PC-9 (cell line): Measurements from ENCODE around the gene CARMIL1.

Experiments
- EZH2 ChIP-seq: fragments of 200-600 bp; sonication (generic); IDR thresholded peaks from 2 replicates; pipeline ENCODE4 v1.8.0; 2017; ENCODE audit warnings: antibody characterized with exemption, low read depth
- TF ChIP-seq, protein P1 (sequence below): fragments of 200-600 bp; sonication (generic); conservative IDR thresholded peaks from 2 replicates; pipeline ENCODE4 v1.6.1; 2017; ENCODE audit warnings: mixed run types, antibody characterized with exemption, mild to moderate bottlenecking, moderate library complexity

- TF ChIP-seq, protein P1, sequence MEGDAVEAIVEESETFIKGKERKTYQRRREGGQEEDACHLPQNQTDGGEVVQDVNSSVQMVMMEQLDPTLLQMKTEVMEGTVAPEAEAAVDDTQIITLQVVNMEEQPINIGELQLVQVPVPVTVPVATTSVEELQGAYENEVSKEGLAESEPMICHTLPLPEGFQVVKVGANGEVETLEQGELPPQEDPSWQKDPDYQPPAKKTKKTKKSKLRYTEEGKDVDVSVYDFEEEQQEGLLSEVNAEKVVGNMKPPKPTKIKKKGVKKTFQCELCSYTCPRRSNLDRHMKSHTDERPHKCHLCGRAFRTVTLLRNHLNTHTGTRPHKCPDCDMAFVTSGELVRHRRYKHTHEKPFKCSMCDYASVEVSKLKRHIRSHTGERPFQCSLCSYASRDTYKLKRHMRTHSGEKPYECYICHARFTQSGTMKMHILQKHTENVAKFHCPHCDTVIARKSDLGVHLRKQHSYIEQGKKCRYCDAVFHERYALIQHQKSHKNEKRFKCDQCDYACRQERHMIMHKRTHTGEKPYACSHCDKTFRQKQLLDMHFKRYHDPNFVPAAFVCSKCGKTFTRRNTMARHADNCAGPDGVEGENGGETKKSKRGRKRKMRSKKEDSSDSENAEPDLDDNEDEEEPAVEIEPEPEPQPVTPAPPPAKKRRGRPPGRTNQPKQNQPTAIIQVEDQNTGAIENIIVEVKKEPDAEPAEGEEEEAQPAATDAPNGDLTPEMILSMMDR: no peak
- no peak for TF ChIP-seq EZH2
These were observed 47.8 kb downstream of the CARMIL1 start for GRCh38 chr6:25326960-25327359.
